GM23248 (cell line): ENCODE measurements around the gene CNKSR3. TPM values are rescaled to one million over a fixed set of nuclear protein-coding genes. Genes with fewer than 3 reads are reported as not detected.

ENCODE experiments used
- DNase-seq: peaks from one replicate; pipeline ENCODE4 v3.0.0-alpha.2; 2015
- H2AFZ ChIP-seq: fragments of 200-600 bp; sonication (generic); 2 replicates; pipeline ENCODE4 v1.6.1; 2016; ENCODE audit warnings: antibody characterized with exemption
- H3F3A ChIP-seq: fragments of 200-600 bp; sonication (generic); 2 replicates; pipeline ENCODE4 v1.6.1; 2016; ENCODE audit warnings: mild to moderate bottlenecking, antibody characterized with exemption, mixed run types; ENCODE audit not compliant: insufficient read depth
- H3K27ac ChIP-seq: fragments of 200-600 bp; sonication (generic); 2 replicates; pipeline ENCODE4 v1.5.1; 2016; ENCODE audit warnings: mild to moderate bottlenecking
- H3K27me3 ChIP-seq: fragments of 200-600 bp; sonication (generic); replicated peaks from 2 replicates; pipeline ENCODE4 v1.6.1; 2016; ENCODE audit warnings: mild to moderate bottlenecking; ENCODE audit not compliant: insufficient read depth
- H3K36me3 ChIP-seq: fragments of 200-600 bp; sonication (generic); 2 replicates; pipeline ENCODE4 v1.6.1; 2016; ENCODE audit warnings: low read depth, mild to moderate bottlenecking
- H3K4me1 ChIP-seq: fragments of 200-600 bp; sonication (generic); 2 replicates; pipeline ENCODE4 v1.6.1; 2016; ENCODE audit warnings: mild to moderate bottlenecking; ENCODE audit not compliant: insufficient read depth
- H3K4me2 ChIP-seq: fragments of 200-600 bp; sonication (generic); one replicate; pipeline ENCODE4 v1.6.1; 2016; ENCODE audit warnings: mild to moderate bottlenecking; ENCODE audit not compliant: unreplicated experiment
- H3K4me3 ChIP-seq: fragments of 200-600 bp; sonication (generic); 2 replicates; pipeline ENCODE4 v1.5.1; 2016; ENCODE audit warnings: mild to moderate bottlenecking
- H3K79me2 ChIP-seq: fragments of 200-600 bp; sonication (generic); 2 replicates; pipeline ENCODE4 v1.6.1; 2016; ENCODE audit warnings: mild to moderate bottlenecking; ENCODE audit not compliant: insufficient read depth
- H3K9ac ChIP-seq: fragments of 200-600 bp; sonication (generic); 2 replicates; pipeline ENCODE4 v1.6.1; 2016; ENCODE audit warnings: mild to moderate bottlenecking
- H3K9me2 ChIP-seq: fragments of 200-600 bp; sonication (generic); 2 replicates; pipeline ENCODE4 v1.6.1; 2016; ENCODE audit warnings: mixed run types, mild to moderate bottlenecking, moderate library complexity; ENCODE audit not compliant: insufficient read depth
- H3K9me3 ChIP-seq: fragments of 200-600 bp; sonication (generic); one replicate; pipeline ENCODE4 v1.6.1; 2017; ENCODE audit warnings: low read depth
- H4K20me1 ChIP-seq: fragments of 200-600 bp; sonication (generic); 2 replicates; pipeline ENCODE4 v1.6.0; 2016; ENCODE audit not compliant: insufficient read depth
- EZH2 ChIP-seq: fragments of 200-600 bp; sonication (generic); IDR thresholded peaks from 2 replicates; pipeline ENCODE4 v1.6.1; 2018; ENCODE audit warnings: antibody characterized with exemption, mild to moderate bottlenecking; ENCODE audit not compliant: insufficient read depth, poor library complexity, severe bottlenecking
- EZH2phosphoT487 ChIP-seq: fragments of 200-600 bp; sonication (generic); IDR thresholded peaks from 2 replicates; pipeline ENCODE4 v1.6.1; 2018; ENCODE audit warnings: antibody characterized with exemption, moderate library complexity, mild to moderate bottlenecking, low read depth; ENCODE audit not compliant: insufficient read depth
- WGBS, 2 experiments: methylation state at CpG; one replicate each; pipeline ENCODE4 v1.1.6; 2015 to 2017; ENCODE audit warnings: low lambda C conversion rate in 2 of 2, low coverage in 1 of 2; ENCODE audit errors: missing lambda C conversion rate in 2 of 2; 5-methylcytosine and 5-hydroxymethylcytosine counted together
- in situ Hi-C: fragments of 300-500 bp; cut with MboI; formaldehyde crosslinking; loops from 2 replicates; pipeline ENCODE4 v1.15.0; 2020
- polyA plus RNA-seq: library from polyadenylated mRNA; unstranded; fragments of >200 nt; fragmentation: Nextera tagmentation; extraction: Ambion mirVana; gene quantifications from 2 replicates; pipeline ENCODE4 v1.2.1, GENCODE V29; 2016
- total RNA-seq: library from RNA; depleted of rRNA; stranded (reverse); fragments of >200 nt; shearing (Covaris generic); gene quantifications from 2 replicates; pipeline ENCODE4 v1.2.3, GENCODE V29; 2014

The CNKSR3 gene
- total and polyA plus RNA-seq, 2 experiments from 2014 or later, result 1.7 to 1.9 TPM

DNA sequence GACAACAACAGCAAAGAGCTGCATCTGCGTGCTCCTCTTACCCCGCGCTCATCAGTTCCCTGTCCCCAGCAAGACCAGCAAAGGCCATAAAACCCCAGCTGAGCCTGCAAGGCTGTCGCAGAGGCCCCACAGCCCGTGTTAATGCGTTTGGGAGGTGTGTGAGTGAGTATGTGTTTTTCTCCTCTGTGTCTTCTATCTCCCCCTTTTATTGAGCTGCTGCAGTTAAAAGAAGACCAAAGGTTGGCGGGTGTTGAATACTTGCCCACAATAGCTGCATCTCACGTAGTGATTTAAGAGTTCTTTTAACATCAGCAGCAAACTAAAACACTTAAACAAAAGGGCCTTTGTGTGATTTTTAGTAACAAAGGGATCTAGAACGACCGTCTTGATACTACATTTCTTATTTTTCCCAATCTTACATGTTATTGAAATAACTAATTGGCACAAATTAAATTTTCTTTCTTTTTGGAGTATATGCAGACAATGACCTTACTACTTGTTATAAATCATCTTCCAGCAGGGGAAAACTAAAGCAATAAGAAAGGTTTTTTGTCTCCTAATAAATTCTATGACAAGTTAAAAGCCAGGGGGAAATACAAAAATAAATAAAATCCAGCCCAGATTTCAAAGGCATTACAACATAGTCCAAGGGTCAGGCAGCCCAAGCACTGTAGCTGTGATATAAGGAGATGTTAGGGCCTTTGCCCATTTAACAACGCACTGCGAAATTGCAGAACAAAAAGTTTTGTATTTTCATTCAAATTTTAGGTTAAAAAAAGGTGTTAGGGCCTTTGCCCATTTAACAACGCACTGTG lies 27.2 kb upstream of the CNKSR3 start:
- H3K9ac ChIP-seq, result no peak overlapping the region
- H3K9me3 ChIP-seq, result no peaks in the 10 kb centered on the region
- H3K4me2 ChIP-seq, result no peak overlapping the region
- no peaks in the 10 kb centered on the region for H3K79me2 ChIP-seq
- no peaks in the 10 kb centered on the region for H3K4me1 ChIP-seq
- no peak overlapping the region for H3K27ac ChIP-seq
- WGBS, 2 experiments, result 72 to 73% methylated on average over 13 of the region's 13 CpGs
- no peaks in the 10 kb centered on the region for H3K36me3 ChIP-seq
- H3K27me3 ChIP-seq, result 0 out of 2 replicates have a peak, but pooled peaks cover 2% of the 10 kb centered on the region
- no peaks in the 10 kb centered on the region for H3F3A ChIP-seq
- no peaks in the 10 kb centered on the region for H4K20me1 ChIP-seq
- no peaks in the 10 kb centered on the region for H3K9me2 ChIP-seq
- TF ChIP-seq EZH2 (no peak), EZH2phosphoT487 (no peak)
- H3K4me3 ChIP-seq, result no peak overlapping the region
- in situ Hi-C loops, result no loop called here
- no peak overlapping the region for H2AFZ ChIP-seq
- DNase-seq, result no peak

DNA sequence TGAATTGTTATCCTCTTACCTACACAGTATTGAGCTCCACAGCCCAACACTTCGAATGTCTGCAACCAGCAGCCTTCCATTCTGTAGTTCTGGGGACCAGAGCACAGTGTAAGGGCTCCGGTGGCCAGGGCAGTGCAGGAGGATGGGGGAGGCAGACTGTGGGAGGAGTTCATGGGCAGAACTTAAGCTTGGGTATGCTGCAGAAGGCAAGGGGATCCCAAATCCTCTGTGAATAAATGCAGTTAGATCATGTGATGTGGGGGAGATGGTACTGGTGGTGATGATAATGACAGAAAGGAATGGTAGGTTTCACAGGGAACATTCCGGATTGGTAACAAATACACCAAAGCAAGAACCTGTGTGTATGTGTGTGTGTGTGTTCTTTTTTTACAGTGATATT lies 26.5 kb upstream of the CNKSR3 start:
- TF ChIP-seq EZH2, result no peak
- TF ChIP-seq EZH2phosphoT487, result no peak
- Histone ChIP-seq H3K9ac (no peak overlapping the region), H3K27ac (no peak overlapping the region), H4K20me1 (no peaks in the 10 kb centered on the region), H3K4me3 (no peak overlapping the region), H2AFZ (no peak overlapping the region), H3K9me3 (no peaks in the 10 kb centered on the region), H3K27me3 (no peaks in the 10 kb centered on the region), H3K4me2 (no peak overlapping the region), H3F3A (no peaks in the 10 kb centered on the region), H3K36me3 (no peaks in the 10 kb centered on the region), H3K4me1 (no peaks in the 10 kb centered on the region), H3K79me2 (no peaks in the 10 kb centered on the region), H3K9me2 (no peaks in the 10 kb centered on the region)
- in situ Hi-C loops, result no loop called here
- no peak for DNase-seq
- WGBS, 2 experiments, result 87 to 94% methylated on average over 3 of the region's 3 CpGs

- H3K9me3 ChIP-seq, result no peaks in the 10 kb centered on the region
- no peaks in the 10 kb centered on the region for H3K9me2 ChIP-seq
- no peaks in the 10 kb centered on the region for H3K36me3 ChIP-seq
- in situ Hi-C loops, result no loop called here
- no peaks in the 10 kb centered on the region for H3F3A ChIP-seq
- H3K9ac ChIP-seq, result no peak overlapping the region
- H3K79me2 ChIP-seq, result no peaks in the 10 kb centered on the region
- no peaks in the 10 kb centered on the region for H3K4me1 ChIP-seq
- H4K20me1 ChIP-seq, result no peaks in the 10 kb centered on the region
- 82 to 86% methylated on average over 7 of the region's 7 CpGs for WGBS, 2 experiments
- no peak overlapping the region for H3K4me2 ChIP-seq
- TF ChIP-seq EZH2phosphoT487 (no peak), EZH2 (no peak)
- no peak overlapping the region for H3K27ac ChIP-seq
- DNase-seq, result no peak
- no peak overlapping the region for H2AFZ ChIP-seq
- H3K4me3 ChIP-seq, result no peak overlapping the region
- no peaks in the 10 kb centered on the region for H3K27me3 ChIP-seq
Observed at GRCh38 chr6:154536255-154536654, 25.8 kb upstream of the CNKSR3 start.

GRCh38 chr6:154535851-154536250 lies 25.4 kb upstream of the CNKSR3 start:
- Histone ChIP-seq H2AFZ (no peak overlapping the region), H3K4me1 (no peaks in the 10 kb centered on the region), H3K27me3 (no peaks in the 10 kb centered on the region), H3F3A (no peaks in the 10 kb centered on the region), H3K4me2 (no peak overlapping the region), H3K9ac (no peak overlapping the region), H3K9me3 (no peaks in the 10 kb centered on the region), H3K27ac (no peak overlapping the region), H3K9me2 (no peaks in the 10 kb centered on the region), H3K79me2 (no peaks in the 10 kb centered on the region), H4K20me1 (no peaks in the 10 kb centered on the region), H3K36me3 (no peaks in the 10 kb centered on the region), H3K4me3 (no peak overlapping the region)
- whole genome bisulfite sequencing, 2 experiments, result 32 to 38% methylated on average over 2 of the region's 2 CpGs
- in situ Hi-C loops, result no loop called here
- no peak for TF ChIP-seq EZH2phosphoT487
- TF ChIP-seq EZH2, result no peak
- DNase-seq, result no peak
